Hepatocyte (in vitro differentiated cells): ENCODE data around the gene TBC1D7. TPM values are rescaled to one million over a fixed set of nuclear protein-coding genes. Genes with fewer than 3 reads are reported as not detected.

Source experiments
- DNase-seq: peaks from one replicate; pipeline ENCODE4 v3.0.0-alpha.2; 2016; ENCODE audit warnings: low spot score
- H2AFZ ChIP-seq: fragments of 200-600 bp; sonication (generic); 2 replicates; pipeline ENCODE4 v1.6.0; 2016; ENCODE audit warnings: antibody characterized with exemption, mild to moderate bottlenecking
- H3K27ac ChIP-seq: fragments of 200-600 bp; sonication (generic); 2 replicates; pipeline ENCODE4 v1.5.1; 2016; ENCODE audit warnings: mild to moderate bottlenecking
- H3K27me3 ChIP-seq: fragments of 200-600 bp; sonication (generic); 2 replicates; pipeline ENCODE4 v1.6.1; 2016
- H3K36me3 ChIP-seq: fragments of 200-600 bp; sonication (generic); replicated peaks from 2 replicates; pipeline ENCODE4 v1.5.1; 2016; ENCODE audit warnings: low read depth; ENCODE audit not compliant: insufficient read depth
- H3K4me1 ChIP-seq: fragments of 200-600 bp; sonication (generic); 2 replicates; pipeline ENCODE4 v1.5.1; 2016; ENCODE audit warnings: mild to moderate bottlenecking, moderate library complexity; ENCODE audit not compliant: insufficient read depth
- H3K4me2 ChIP-seq: fragments of 200-600 bp; sonication (generic); 2 replicates; pipeline ENCODE4 v1.6.0; 2016
- H3K4me3 ChIP-seq: fragments of 200-600 bp; sonication (generic); 2 replicates; pipeline ENCODE4 v1.5.1; 2016; ENCODE audit warnings: mild to moderate bottlenecking
- H3K79me2 ChIP-seq: fragments of 200-600 bp; sonication (generic); 2 replicates; pipeline ENCODE4 v1.6.0; 2017; ENCODE audit warnings: mild to moderate bottlenecking
- H3K9me2 ChIP-seq: fragments of 200-600 bp; sonication (generic); replicated peaks from 2 replicates; pipeline ENCODE4 v1.6.0; 2017; ENCODE audit warnings: mild to moderate bottlenecking; ENCODE audit not compliant: insufficient read depth
- H3K9me3 ChIP-seq: fragments of 200-600 bp; sonication (generic); 2 replicates; pipeline ENCODE4 v1.5.1; 2016; ENCODE audit warnings: low read depth, mild to moderate bottlenecking
- H4K20me1 ChIP-seq: fragments of 200-600 bp; sonication (generic); 2 replicates; pipeline ENCODE4 v1.6.0; 2016; ENCODE audit warnings: mild to moderate bottlenecking; ENCODE audit not compliant: insufficient read depth, poor library complexity, severe bottlenecking
- CTCF ChIP-seq: fragments of 200-600 bp; sonication (generic); IDR thresholded peaks from 2 replicates; pipeline ENCODE4 v1.5.1; 2016; ENCODE audit warnings: antibody characterized with exemption, mild to moderate bottlenecking; ENCODE audit not compliant: poor library complexity
- EZH2 ChIP-seq: fragments of 200-600 bp; sonication (generic); IDR thresholded peaks from 2 replicates; pipeline ENCODE4 v1.6.1; 2016; ENCODE audit warnings: antibody characterized with exemption, mild to moderate bottlenecking, borderline replicate concordance
- EZH2phosphoT487 ChIP-seq: fragments of 200-600 bp; sonication (generic); IDR thresholded peaks from one replicate; pipeline ENCODE4 v1.6.1; 2018; ENCODE audit warnings: antibody characterized with exemption, mild to moderate bottlenecking, low read depth, moderate library complexity; ENCODE audit not compliant: unreplicated experiment, severe bottlenecking
- WGBS: methylation state at CpG from one replicate; pipeline ENCODE4 v1.1.6; 2016; ENCODE audit warnings: low lambda C conversion rate; ENCODE audit errors: missing lambda C conversion rate; 5-methylcytosine and 5-hydroxymethylcytosine counted together
- polyA plus RNA-seq: library from polyadenylated mRNA; unstranded; fragments of >200 nt; fragmentation: Nextera tagmentation; extraction: Ambion mirVana; gene quantifications from 2 replicates; pipeline ENCODE4 v1.2.1, GENCODE V29; 2016
- total RNA-seq: library from RNA; depleted of rRNA; stranded (reverse); fragments of >200 nt; gene quantifications from 2 replicates; pipeline ENCODE4 v1.2.3, GENCODE V29; 2014

TBC1D7 gene
- total and polyA plus RNA-seq, 2 experiments from 2014 or later: 15.5 to 28.3 TPM

GRCh38 chr6:13304580-13305260 lies 23.6 kb downstream of the TBC1D7 start:
- Histone ChIP-seq H4K20me1 (no peaks in the 10 kb centered on the region), H3K36me3 (no peaks in the 10 kb centered on the region), H3K4me3 (no peak overlapping the region), H2AFZ (no peak overlapping the region), H3K27me3 (no peaks in the 10 kb centered on the region), H3K9me2 (no peaks in the 10 kb centered on the region), H3K4me2 (no peak overlapping the region), H3K4me1 (no peaks in the 10 kb centered on the region), H3K27ac (peak overlapping the region; percentile 74), H3K79me2 (no peaks in the 10 kb centered on the region), H3K9me3 (no peaks in the 10 kb centered on the region)
- TF ChIP-seq CTCF (no peak), EZH2phosphoT487 (no peak), EZH2 (no peak)
- DNase-seq: no peak
- 97% methylated on average over 11 of the region's 11 CpGs for WGBS

GRCh38 chr6:13304101-13304500 lies 24.2 kb downstream of the TBC1D7 start:
- Histone ChIP-seq H4K20me1 (no peaks in the 10 kb centered on the region), H3K27me3 (no peaks in the 10 kb centered on the region), H3K9me3 (no peaks in the 10 kb centered on the region), H3K4me3 (no peak overlapping the region), H3K27ac (peak overlapping the region; percentile 74), H3K4me1 (no peaks in the 10 kb centered on the region), H3K4me2 (no peak overlapping the region), H3K79me2 (no peaks in the 10 kb centered on the region), H3K9me2 (no peaks in the 10 kb centered on the region), H2AFZ (no peak overlapping the region), H3K36me3 (no peaks in the 10 kb centered on the region)
- no peak for DNase-seq
- 92% methylated on average over 6 of the region's 6 CpGs for WGBS
- no peak for TF ChIP-seq EZH2phosphoT487
- no peak for TF ChIP-seq CTCF
- no peak for TF ChIP-seq EZH2

GRCh38 chr6:13303668-13304017 lies 24.7 kb downstream of the TBC1D7 start:
- 73% methylated on average over 7 of the region's 7 CpGs for WGBS
- peak overlapping the region; percentile 74 for H3K27ac ChIP-seq
- no peak overlapping the region for H2AFZ ChIP-seq
- H3K27me3 ChIP-seq: no peaks in the 10 kb centered on the region
- DNase-seq: peak; percentile 50
- no peak overlapping the region for H3K4me3 ChIP-seq
- TF ChIP-seq EZH2: no peak
- no peak for TF ChIP-seq EZH2phosphoT487
- no peak for TF ChIP-seq CTCF
- H3K9me2 ChIP-seq: no peaks in the 10 kb centered on the region
- H3K36me3 ChIP-seq: no peaks in the 10 kb centered on the region
- H3K9me3 ChIP-seq: no peaks in the 10 kb centered on the region
- H3K4me1 ChIP-seq: no peaks in the 10 kb centered on the region
- H4K20me1 ChIP-seq: no peaks in the 10 kb centered on the region
- no peaks in the 10 kb centered on the region for H3K79me2 ChIP-seq
- peak overlapping the region; percentile 11 for H3K4me2 ChIP-seq
